ENCODE measurements around the gene MB. TPM values are rescaled to one million over a fixed set of nuclear protein-coding genes. Genes with fewer than 3 reads are reported as not detected.

MB gene
- total RNA-seq, 3 donors from 2014 or later: 0.48 to 13.1 (median 10.0) TPM

GRCh38 chr22:35597692-35598395 lies 19.3 kb downstream of the MB start:
- Histone ChIP-seq H3K36me3 (no peaks in the 10 kb centered on the region), H3K9me3 (no peaks in the 10 kb centered on the region), H3K4me3 (no peak overlapping the region), H3K27ac (no peak overlapping the region), H3K27me3 (no peaks in the 10 kb centered on the region), H3K4me1 (no peaks in the 10 kb centered on the region)
- intact Hi-C loops (cut with DNase I; ENCODE audit: low total_unique reads): no loop called here
- no peak for DNase-seq (ENCODE audit: low spot score in 2 of 2)
- no peak for TF ChIP-seq CTCF (IDR thresholded peaks at IDR 0.05)
- TF ChIP-seq POLR2AphosphoS5 (IDR thresholded peaks at IDR 0.05): no peak
- no peak for TF ChIP-seq POLR2A (IDR thresholded peaks at IDR 0.05)

- H3K27ac ChIP-seq: no peak overlapping the region
- DNase-seq (ENCODE audit: low spot score in 2 of 2): no peak
- H3K27me3 ChIP-seq: no peaks in the 10 kb centered on the region
- no peak for TF ChIP-seq CTCF (IDR thresholded peaks at IDR 0.05)
- intact Hi-C loops (cut with DNase I; ENCODE audit: low total_unique reads): no loop called here
- H3K4me1 ChIP-seq: no peaks in the 10 kb centered on the region
- no peaks in the 10 kb centered on the region for H3K36me3 ChIP-seq
- H3K9me3 ChIP-seq: no peaks in the 10 kb centered on the region
- H3K4me3 ChIP-seq: no peak overlapping the region
Observed at GRCh38 chr22:35596821-35597220, 20.3 kb downstream of the MB start.

- Histone ChIP-seq H3K4me3 (no peak overlapping the region), H3K27me3 (no peaks in the 10 kb centered on the region), H3K9me3 (no peaks in the 10 kb centered on the region), H3K4me1 (no peaks in the 10 kb centered on the region), H3K36me3 (no peaks in the 10 kb centered on the region), H3K27ac (no peak overlapping the region)
- DNase-seq (ENCODE audit: low spot score in 2 of 2): no peak
- TF ChIP-seq POLR2A (IDR thresholded peaks at IDR 0.05) (no peak), POLR2AphosphoS5 (IDR thresholded peaks at IDR 0.05) (no peak), CTCF (IDR thresholded peaks at IDR 0.05) (no peak)
- intact Hi-C loops (cut with DNase I; ENCODE audit: low total_unique reads): no loop called here
Observed at GRCh38 chr22:35594686-35595085, 22.4 kb downstream of the MB start.

GRCh38 chr22:35593891-35594470 lies 23.1 kb downstream of the MB start:
- no peak overlapping the region for H3K27ac ChIP-seq
- peaks cover 0 to 4% of the 10 kb centered on the region in 2 donors for H3K4me1 ChIP-seq
- TF ChIP-seq CTCF (IDR thresholded peaks at IDR 0.05) (no peak), POLR2A (IDR thresholded peaks at IDR 0.05) (no peak), POLR2AphosphoS5 (IDR thresholded peaks at IDR 0.05) (no peak)
- DNase-seq (ENCODE audit: low spot score in 2 of 2): no peak
- no peak overlapping the region for H3K4me3 ChIP-seq
- no peaks in the 10 kb centered on the region for H3K9me3 ChIP-seq
- no peaks in the 10 kb centered on the region for H3K27me3 ChIP-seq
- H3K36me3 ChIP-seq: no peaks in the 10 kb centered on the region
- intact Hi-C loops (cut with DNase I; ENCODE audit: low total_unique reads): no loop called here

GRCh38 chr22:35593071-35593890 lies 23.8 kb downstream of the MB start:
- H3K36me3 ChIP-seq: no peaks in the 10 kb centered on the region
- TF ChIP-seq POLR2A (IDR thresholded peaks at IDR 0.05) (no peak), CTCF (IDR thresholded peaks at IDR 0.05) (no peak), POLR2AphosphoS5 (IDR thresholded peaks at IDR 0.05) (no peak)
- H3K9me3 ChIP-seq: no peaks in the 10 kb centered on the region
- no peaks in the 10 kb centered on the region for H3K27me3 ChIP-seq
- no peak overlapping the region for H3K4me3 ChIP-seq
- intact Hi-C loops (cut with DNase I; ENCODE audit: low total_unique reads): no loop called here
- peaks cover 0 to 5% of the 10 kb centered on the region in 2 donors for H3K4me1 ChIP-seq
- no peak overlapping the region for H3K27ac ChIP-seq
- no peak for DNase-seq (ENCODE audit: low spot score in 2 of 2)

Measured in breast epithelium (tissue), 4 donors.